Ovary (tissue), 3 donors: Measurements from ENCODE around the gene REV1.

Experiments
- CTCF ChIP-seq, 3 donors: fragments of 450-650 bp in 2 of 3; fragments of 200-600 bp in 1 of 3; IDR thresholded peaks; one replicate each; pipeline versions ENCODE4 v1.5.1 to v1.8.0; 2016 to 2022; ENCODE audit warnings: antibody characterized with exemption in 3 of 3, mild to moderate bottlenecking in 1 of 3
- EP300 ChIP-seq: sonication (generic); formaldehyde crosslinking; IDR thresholded peaks from one replicate; pipeline ENCODE4 v1.6.1; 2017; ENCODE audit warnings: antibody characterized with exemption
- POLR2A ChIP-seq: fragments of 450-650 bp; IDR thresholded peaks from one replicate; pipeline ENCODE4 v1.6.1; 2017; ENCODE audit warnings: antibody characterized with exemption, mild to moderate bottlenecking, moderate library complexity
- donor health status: DM: no; HTN: no; CAD: no.

- TF ChIP-seq CTCF (IDR thresholded peaks at IDR 0.05) (no peak), EP300 (no peak), POLR2A (no peak)
Observed at GRCh38 chr2:99399063-99399462, 90.8 kb downstream of the REV1 start.
